Measurements from ENCODE around the gene OTOP3.
A peak's percentile ranks its signal among the peaks of the same experiment; 100 is the strongest.

OTOP3 gene

GRCh38 chr17:74922172-74922571, 13.5 kb upstream of the OTOP3 start:
- no peak for DNase-seq (ENCODE audit: low read depth in 2 of 2)
- H3K4me3 ChIP-seq (replicated peaks in 1 of 2; ENCODE audit: low read depth in 2 of 2, low read length in 2 of 2): no peak overlapping the region
- no peak for TF ChIP-seq CTCF (IDR thresholded peaks at IDR 0.05; ENCODE audit: low read depth, low read length)

GRCh38 chr17:74922694-74923537, 12.8 kb upstream of the OTOP3 start, which contains the start of gene USH1G:
TSS of gene USH1G (minus strand) at chr17:74923255. CDS start at chr17:74923073, 182 bp downstream.
- no peak for DNase-seq (ENCODE audit: low read depth in 2 of 2)
- no peak for TF ChIP-seq CTCF (IDR thresholded peaks at IDR 0.05; ENCODE audit: low read depth, low read length)
- peak within 1 kb of the TSS in 1 of 2 donors; percentile 22 for H3K4me3 ChIP-seq (replicated peaks in 1 of 2; ENCODE audit: low read depth in 2 of 2, low read length in 2 of 2)

- H3K4me3 ChIP-seq (replicated peaks in 1 of 2; ENCODE audit: low read depth in 2 of 2, low read length in 2 of 2): no peak overlapping the region
- TF ChIP-seq CTCF (IDR thresholded peaks at IDR 0.05; ENCODE audit: low read depth, low read length): peak; percentile 58
- peak; percentile 48 to 52 for DNase-seq (ENCODE audit: low read depth in 2 of 2)
Observed at GRCh38 chr17:74923538-74924249, 12.0 kb upstream of the OTOP3 start.

GRCh38 chr17:74924250-74924948, 11.3 kb upstream of the OTOP3 start, which contains the start of gene OTOP2:
TSS of gene OTOP2 (plus strand) at chr17:74924273. CDS start at chr17:74924633, 360 bp downstream.
- no peak for TF ChIP-seq CTCF (IDR thresholded peaks at IDR 0.05; ENCODE audit: low read depth, low read length)
- DNase-seq (ENCODE audit: low read depth in 2 of 2): no peak
- peak within 1 kb of the TSS in 1 of 2 donors; percentile 22 for H3K4me3 ChIP-seq (replicated peaks in 1 of 2; ENCODE audit: low read depth in 2 of 2, low read length in 2 of 2)

- H3K4me3 ChIP-seq (replicated peaks in 1 of 2; ENCODE audit: low read depth in 2 of 2, low read length in 2 of 2): no peak overlapping the region
- DNase-seq (ENCODE audit: low read depth in 2 of 2): no peak
- no peak for TF ChIP-seq CTCF (IDR thresholded peaks at IDR 0.05; ENCODE audit: low read depth, low read length)
Observed at GRCh38 chr17:74925242-74925641, 10.5 kb upstream of the OTOP3 start.

- no peak for TF ChIP-seq CTCF (IDR thresholded peaks at IDR 0.05; ENCODE audit: low read depth, low read length)
- DNase-seq (ENCODE audit: low read depth in 2 of 2): no peak
- H3K4me3 ChIP-seq (replicated peaks in 1 of 2; ENCODE audit: low read depth in 2 of 2, low read length in 2 of 2): no peak overlapping the region
Observed at GRCh38 chr17:74928786-74929185, 6.9 kb upstream of the OTOP3 start.

Data from cardiac fibroblast (primary cell).